RPMI8226 (cell line): ENCODE data around the gene KCNJ6.

Experiments used
- DNase-seq: peaks from one replicate; pipeline ENCODE4 v3.0.0-alpha.2; 2015

KCNJ6 gene

GRCh38 chr21:37562920-37563640, 353.2 kb downstream of the KCNJ6 start:
- DNase-seq, result no peak

- DNase-seq, result no peak
Observed at GRCh38 chr21:37561941-37562919, 354.0 kb downstream of the KCNJ6 start.

DNA sequence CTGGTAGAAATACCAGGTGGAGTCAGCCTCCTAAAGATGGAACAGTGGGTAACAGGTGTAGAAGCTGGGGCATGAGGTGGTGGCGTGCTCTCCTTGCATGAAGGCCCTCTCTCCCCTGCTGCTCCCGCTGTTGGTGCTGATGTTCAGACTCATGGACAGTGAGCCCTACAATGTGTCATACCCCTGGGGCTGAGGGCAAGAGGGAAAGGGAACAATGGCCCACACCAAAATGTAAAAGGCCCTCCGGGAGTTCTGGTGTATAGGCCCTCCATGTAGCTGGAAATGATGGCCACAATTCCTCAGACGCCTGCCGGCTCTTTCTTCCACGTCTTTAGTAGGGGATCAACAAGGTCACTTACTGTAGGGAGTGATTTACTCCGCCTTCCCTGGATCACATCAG, 354.8 kb downstream of the KCNJ6 start:
- DNase-seq, result no peak

- DNase-seq, result no peak
Observed at GRCh38 chr21:37560385-37560784, 355.9 kb downstream of the KCNJ6 start.

DNA sequence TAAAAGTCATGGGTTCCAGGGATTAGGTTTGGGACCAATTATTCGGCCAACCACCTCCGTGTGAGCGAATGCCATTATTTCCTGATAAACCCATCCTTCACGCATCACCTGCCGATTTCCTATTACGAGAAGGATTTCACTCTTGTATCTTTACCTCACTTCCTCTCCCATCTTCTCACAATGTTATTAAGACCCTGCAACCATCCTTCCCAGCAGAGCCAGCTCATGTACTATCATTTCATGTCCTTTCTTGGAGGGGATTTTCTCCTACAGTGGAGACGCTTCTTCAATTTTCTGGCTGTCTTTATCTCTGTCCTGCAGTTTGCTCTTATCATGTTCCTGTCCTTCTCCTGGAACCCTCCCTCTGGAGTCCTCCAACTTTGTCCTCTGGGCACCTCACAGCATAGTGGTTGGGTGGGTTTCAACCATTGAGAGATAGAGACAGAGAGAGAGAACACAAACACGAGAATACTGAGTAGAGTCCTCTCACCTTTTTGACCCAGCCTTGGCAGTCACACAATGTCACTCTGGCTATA, 357.5 kb downstream of the KCNJ6 start:
- DNase-seq, result no peak
